ENCODE measurements around the gene ATG4A. TPM values are rescaled to one million over a fixed set of nuclear protein-coding genes. Genes with fewer than 3 reads are reported as not detected.

ATG4A gene
- total RNA-seq, 2 experiments from 2014 or later, result 2.9 to 4.0 TPM

DNA sequence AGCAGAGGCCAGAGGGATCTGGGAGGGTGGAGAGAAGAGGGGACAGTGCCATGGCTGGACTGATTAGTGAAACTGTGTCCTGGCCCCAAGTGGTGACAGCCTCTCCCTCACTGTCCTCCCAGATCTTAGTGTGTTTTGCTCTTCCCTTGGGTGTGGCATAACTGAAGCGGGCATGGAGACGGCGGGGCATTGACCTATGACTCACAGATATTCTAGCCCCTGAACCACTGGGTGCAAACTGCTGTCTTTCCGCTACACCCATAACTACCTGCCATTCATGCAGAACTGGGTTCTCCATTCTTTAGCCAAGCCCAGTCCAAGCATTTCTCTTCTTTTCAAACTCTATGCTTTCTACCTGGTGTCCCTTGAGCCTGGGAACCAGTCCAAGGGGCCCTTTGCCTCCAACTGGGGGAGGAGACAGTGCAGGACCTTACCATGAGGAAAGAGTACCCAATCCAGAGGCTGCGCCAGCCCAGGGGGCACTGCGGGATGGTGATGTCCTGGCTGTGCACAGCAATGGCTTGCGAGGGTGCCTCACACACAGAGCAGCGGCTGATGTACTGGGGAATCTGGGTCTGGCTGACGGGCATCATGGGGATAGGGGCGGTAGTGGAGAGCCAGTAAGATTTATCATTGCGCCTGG is 67.6 kb downstream of the ATG4A start:
- H3K4me1 Mint-ChIP-seq (ENCODE audit: low read depth), result no peaks in the 10 kb centered on the region
- no peak overlapping the region for H3K27ac Mint-ChIP-seq
- Histone ChIP-seq H3K4me3 (ENCODE audit: low read length) (no peak overlapping the region), H3K4me1 (ENCODE audit: insufficient read depth, low read length) (no peaks in the 10 kb centered on the region), H3K36me3 (ENCODE audit: insufficient read depth, low read length) (peaks cover 2% of the 10 kb centered on the region), H3K27ac (ENCODE audit: low read depth in 1 of 2, low read length in 2 of 2) (no peak overlapping the region), H3K9me3 (ENCODE audit: control insufficient read depth in 1 of 2, insufficient read depth in 1 of 2, low read length in 2 of 2) (no peaks in the 10 kb centered on the region), H3K27me3 (ENCODE audit: control insufficient read depth in 1 of 2, insufficient read depth in 2 of 2, low read length in 2 of 2) (no peaks in the 10 kb centered on the region)
- POLR2A ChIA-PET, result no interaction called here
- no peaks in the 10 kb centered on the region for H3K27me3 Mint-ChIP-seq
- TF ChIP-seq, protein P1, sequence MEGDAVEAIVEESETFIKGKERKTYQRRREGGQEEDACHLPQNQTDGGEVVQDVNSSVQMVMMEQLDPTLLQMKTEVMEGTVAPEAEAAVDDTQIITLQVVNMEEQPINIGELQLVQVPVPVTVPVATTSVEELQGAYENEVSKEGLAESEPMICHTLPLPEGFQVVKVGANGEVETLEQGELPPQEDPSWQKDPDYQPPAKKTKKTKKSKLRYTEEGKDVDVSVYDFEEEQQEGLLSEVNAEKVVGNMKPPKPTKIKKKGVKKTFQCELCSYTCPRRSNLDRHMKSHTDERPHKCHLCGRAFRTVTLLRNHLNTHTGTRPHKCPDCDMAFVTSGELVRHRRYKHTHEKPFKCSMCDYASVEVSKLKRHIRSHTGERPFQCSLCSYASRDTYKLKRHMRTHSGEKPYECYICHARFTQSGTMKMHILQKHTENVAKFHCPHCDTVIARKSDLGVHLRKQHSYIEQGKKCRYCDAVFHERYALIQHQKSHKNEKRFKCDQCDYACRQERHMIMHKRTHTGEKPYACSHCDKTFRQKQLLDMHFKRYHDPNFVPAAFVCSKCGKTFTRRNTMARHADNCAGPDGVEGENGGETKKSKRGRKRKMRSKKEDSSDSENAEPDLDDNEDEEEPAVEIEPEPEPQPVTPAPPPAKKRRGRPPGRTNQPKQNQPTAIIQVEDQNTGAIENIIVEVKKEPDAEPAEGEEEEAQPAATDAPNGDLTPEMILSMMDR (IDR thresholded peaks at IDR 0.05), result no peak
- CTCF ChIA-PET, result no interaction called here
- no peaks in the 10 kb centered on the region for H3K9me3 Mint-ChIP-seq
- H3K4me3 Mint-ChIP-seq, result no peak overlapping the region
- intact Hi-C loops (cut with DNase I, micrococcal nuclease), result no loop called here
- DNase-seq (no peak), ATAC-seq (ENCODE audit: poor library complexity) (no peak)
- peaks cover 2% of the 10 kb centered on the region for H3K36me3 Mint-ChIP-seq (ENCODE audit: low read depth)

- no peaks in the 10 kb centered on the region for H3K4me1 Mint-ChIP-seq (ENCODE audit: low read depth)
- no peak overlapping the region for H3K4me3 ChIP-seq (ENCODE audit: low read length)
- H3K36me3 ChIP-seq (ENCODE audit: insufficient read depth, low read length), result peaks cover 2% of the 10 kb centered on the region
- POLR2A ChIA-PET, result no interaction called here
- TF ChIP-seq, protein P1 (IDR thresholded peaks at IDR 0.05), result no peak
- intact Hi-C loops (cut with DNase I, micrococcal nuclease), result no loop called here
- no peaks in the 10 kb centered on the region for H3K36me3 Mint-ChIP-seq (ENCODE audit: low read depth)
- no peaks in the 10 kb centered on the region for H3K9me3 Mint-ChIP-seq
- no peaks in the 10 kb centered on the region for H3K27me3 ChIP-seq (ENCODE audit: control insufficient read depth in 1 of 2, insufficient read depth in 2 of 2, low read length in 2 of 2)
- CTCF ChIA-PET, result no interaction called here
- no peaks in the 10 kb centered on the region for H3K4me1 ChIP-seq (ENCODE audit: insufficient read depth, low read length)
- no peak for ATAC-seq (ENCODE audit: poor library complexity)
- no peak overlapping the region for H3K27ac ChIP-seq (ENCODE audit: low read depth in 1 of 2, low read length in 2 of 2)
- no peak overlapping the region for H3K4me3 Mint-ChIP-seq
- H3K27me3 Mint-ChIP-seq, result no peaks in the 10 kb centered on the region
- H3K9me3 ChIP-seq (ENCODE audit: control insufficient read depth in 1 of 2, insufficient read depth in 1 of 2, low read length in 2 of 2), result no peaks in the 10 kb centered on the region
- H3K27ac Mint-ChIP-seq, result no peak overlapping the region
- DNase-seq, result no peak
These were observed 68.7 kb downstream of the ATG4A start for GRCh38 chrX:108160309-108160708.

DNA sequence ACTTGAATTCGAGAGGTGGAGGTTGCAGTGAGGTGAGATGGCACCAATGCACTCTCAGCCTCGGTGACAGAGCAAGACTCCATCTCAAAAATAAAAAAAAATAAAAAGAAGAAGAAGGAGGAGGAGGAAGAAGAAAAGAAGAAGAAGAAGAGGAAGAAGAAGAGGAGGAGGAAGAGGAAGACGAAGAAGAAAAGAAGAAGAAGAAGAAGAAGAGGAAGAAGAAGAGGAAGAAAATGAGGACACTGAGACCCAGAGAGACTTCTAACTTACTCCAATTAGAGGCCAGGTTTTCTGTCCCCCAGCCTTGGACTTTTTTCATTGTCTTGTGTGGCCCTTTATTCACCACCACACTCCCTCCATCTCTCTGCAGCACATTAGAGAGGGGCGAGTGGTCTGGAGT is 70.7 kb downstream of the ATG4A start:
- Mint-ChIP-seq H3K27me3 (no peaks in the 10 kb centered on the region), H3K27ac (no peak overlapping the region), H3K4me1 (ENCODE audit: low read depth) (no peaks in the 10 kb centered on the region), H3K4me3 (no peak overlapping the region), H3K36me3 (ENCODE audit: low read depth) (no peaks in the 10 kb centered on the region), H3K9me3 (no peaks in the 10 kb centered on the region)
- ChIA-PET POLR2A (no interaction called here), CTCF (no interaction called here)
- Histone ChIP-seq H3K4me3 (ENCODE audit: low read length) (no peak overlapping the region), H3K9me3 (ENCODE audit: control insufficient read depth in 1 of 2, insufficient read depth in 1 of 2, low read length in 2 of 2) (no peaks in the 10 kb centered on the region), H3K27ac (ENCODE audit: low read depth in 1 of 2, low read length in 2 of 2) (no peak overlapping the region), H3K4me1 (ENCODE audit: insufficient read depth, low read length) (no peaks in the 10 kb centered on the region), H3K27me3 (ENCODE audit: control insufficient read depth in 1 of 2, insufficient read depth in 2 of 2, low read length in 2 of 2) (no peaks in the 10 kb centered on the region), H3K36me3 (ENCODE audit: insufficient read depth, low read length) (no peaks in the 10 kb centered on the region)
- ATAC-seq (ENCODE audit: poor library complexity), result no peak
- TF ChIP-seq, protein P1 (IDR thresholded peaks at IDR 0.05), result no peak
- intact Hi-C loops (cut with DNase I, micrococcal nuclease), result no loop called here
- DNase-seq, result no peak

Data from CD4-positive, alpha-beta T cell (primary cell).